H1 (cell line): Measurements from ENCODE around the gene C11orf42. TPM values are rescaled to one million over a fixed set of nuclear protein-coding genes. Genes with fewer than 3 reads are reported as not detected.

Experiments
- ATF2 ChIP-seq: IDR thresholded peaks from 2 replicates; pipeline ENCODE4 v1.6.1; 2012; ENCODE audit warnings: low read length, inconsistent platforms
- BCL11A ChIP-seq, 2 experiments: IDR thresholded peaks; one replicate each; pipeline ENCODE4 v1.6.1; 2011; ENCODE audit warnings: low read depth in 2 of 2, low read length in 2 of 2, mild to moderate bottlenecking in 2 of 2
- CREB1 ChIP-seq: IDR thresholded peaks from 2 replicates; pipeline ENCODE4 v1.6.1; 2012; ENCODE audit warnings: inconsistent platforms
- KDM1A ChIP-seq: fragments of 200-600, 300-600 bp; sonication (generic); IDR thresholded peaks from 2 replicates; pipeline ENCODE4 v1.7.1; 2016; ENCODE audit warnings: mild to moderate bottlenecking, low read length, borderline replicate concordance
- POLR2A ChIP-seq, 2 experiments: IDR thresholded peaks; 1 replicate in 1 of 2; 2 replicates in 1 of 2; pipeline ENCODE4 v1.6.1; 2011; ENCODE audit warnings: low read depth in 2 of 2, low read length in 2 of 2, mild to moderate bottlenecking in 2 of 2; ENCODE audit errors: control extremely low read depth in 1 of 2
- RFX5 ChIP-seq: IDR thresholded peaks from 2 replicates; pipeline ENCODE4 v1.6.1; 2011; ENCODE audit warnings: low read depth, low read length, improper control_type of control experiment, borderline replicate concordance
- RNF2 ChIP-seq: fragments of 200-900, 300-1000 bp; sonication (generic); IDR thresholded peaks from 2 replicates; pipeline ENCODE4 v1.7.1; 2016; ENCODE audit warnings: borderline replicate concordance, low read depth, mild to moderate bottlenecking, antibody characterized with exemption, low read length; ENCODE audit not compliant: poor library complexity, severe bottlenecking; ENCODE audit errors: missing control alignments
- YY1 ChIP-seq: IDR thresholded peaks from 2 replicates; pipeline ENCODE4 v1.6.1; 2011; ENCODE audit warnings: low read depth, mild to moderate bottlenecking, low read length
- polyA plus RNA-seq, 7 experiments: library from polyadenylated mRNA; depleted of rRNA in 3 of 7; stranded (reverse) in 5 of 7; unstranded in 2 of 7; fragments of >200 nt in 5 of 7; fragments of 200-250 nt in 2 of 7; gene quantifications; 1 replicate in 5 of 7; 2 replicates in 1 of 7; 4 replicates in 1 of 7; pipeline versions ENCODE4 v1.2.1 to v1.2.3, GENCODE V29; 2011 to 2013; ENCODE audit warnings: missing spikeins in 2 of 7, mixed read lengths in 2 of 7
- total RNA-seq: library from RNA; stranded (reverse); fragmentation: NEBNext Ultra II Directional; extraction: Animal tissue kit (Norgen Biotek cat#: 25700); gene quantifications from 2 replicates; pipeline ENCODE4 v1.2.1, GENCODE V29; 2021

Gene C11orf42
- total and polyA plus RNA-seq, 2 of the 8 experiments (the other 6 are each of a cell fraction or from before 2014, with no cell fraction given) = not detected

GRCh38 chr11:6205366-6205765 lies at the start of gene C11orf42 (continued):
- no peak for TF ChIP-seq RNF2
- TF ChIP-seq BCL11A (IDR thresholded peaks at IDR 0.05; ENCODE audit: low read depth in 2 of 2, low read length in 2 of 2) = no peak
- no peak for TF ChIP-seq KDM1A
- no peak for TF ChIP-seq YY1
- no peak for TF ChIP-seq POLR2A (IDR thresholded peaks at IDR 0.05; ENCODE audit: control extremely low read depth in 1 of 2, low read depth in 2 of 2, low read length in 2 of 2)
- TF ChIP-seq RFX5 = no peak
- TF ChIP-seq ATF2 = no peak
- TF ChIP-seq CREB1 = no peak
